ENCODE data around the gene MIAT.

The MIAT gene

GRCh38 chr22:26617271-26618199 is 39.9 kb upstream of the MIAT start, which contains the start of gene CRYBB1:
TSS of gene CRYBB1 (minus strand) at chr22:26618027. CDS start at chr22:26616319, 1,708 bp downstream.
- Histone ChIP-seq H3K9ac (ENCODE audit: low read length) (no peak within 1 kb of the TSS), H3K27me3 (ENCODE audit: control insufficient read depth, insufficient read depth, low read length) (peaks cover 18% of the 10 kb centered on the region), H3K4me1 (ENCODE audit: control insufficient read depth, low read depth, low read length) (peaks cover 49% of the 10 kb centered on the region), H3K9me3 (ENCODE audit: control insufficient read depth, low read depth, low read length) (no peaks in the 10 kb centered on the region), H3K4me3 (ENCODE audit: low read length) (no peak within 1 kb of the TSS), H3K27ac (ENCODE audit: low read length) (no peak within 1 kb of the TSS), H3K36me3 (ENCODE audit: control insufficient read depth, low read depth, low read length) (no peaks in the 10 kb centered on the region)

GRCh38 chr22:26618455-26618854 is 38.9 kb upstream of the MIAT start:
- Histone ChIP-seq H3K4me3 (ENCODE audit: low read length) (no peak overlapping the region), H3K36me3 (ENCODE audit: control insufficient read depth, low read depth, low read length) (no peaks in the 10 kb centered on the region), H3K27me3 (ENCODE audit: control insufficient read depth, insufficient read depth, low read length) (peaks cover 9% of the 10 kb centered on the region), H3K4me1 (ENCODE audit: control insufficient read depth, low read depth, low read length) (peaks cover 40% of the 10 kb centered on the region), H3K9ac (ENCODE audit: low read length) (no peak overlapping the region), H3K9me3 (ENCODE audit: control insufficient read depth, low read depth, low read length) (no peaks in the 10 kb centered on the region), H3K27ac (ENCODE audit: low read length) (no peak overlapping the region)

- no peak overlapping the region for H3K4me3 ChIP-seq (ENCODE audit: low read length)
- no peak overlapping the region for H3K9ac ChIP-seq (ENCODE audit: low read length)
- H3K4me1 ChIP-seq (ENCODE audit: control insufficient read depth, low read depth, low read length): peaks cover 33% of the 10 kb centered on the region
- no peak overlapping the region for H3K27ac ChIP-seq (ENCODE audit: low read length)
- no peaks in the 10 kb centered on the region for H3K36me3 ChIP-seq (ENCODE audit: control insufficient read depth, low read depth, low read length)
- no peaks in the 10 kb centered on the region for H3K9me3 ChIP-seq (ENCODE audit: control insufficient read depth, low read depth, low read length)
- H3K27me3 ChIP-seq (ENCODE audit: control insufficient read depth, insufficient read depth, low read length): peaks cover 7% of the 10 kb centered on the region
Measured at GRCh38 chr22:26619510-26619909, 37.9 kb upstream of the MIAT start.

- Histone ChIP-seq H3K27me3 (ENCODE audit: control insufficient read depth, insufficient read depth, low read length) (no peaks in the 10 kb centered on the region), H3K4me1 (ENCODE audit: control insufficient read depth, low read depth, low read length) (peaks cover 26% of the 10 kb centered on the region), H3K27ac (ENCODE audit: low read length) (no peak overlapping the region), H3K36me3 (ENCODE audit: control insufficient read depth, low read depth, low read length) (no peaks in the 10 kb centered on the region), H3K9me3 (ENCODE audit: control insufficient read depth, low read depth, low read length) (no peaks in the 10 kb centered on the region), H3K4me3 (ENCODE audit: low read length) (no peak overlapping the region), H3K9ac (ENCODE audit: low read length) (no peak overlapping the region)
Measured at GRCh38 chr22:26620197-26620596, 37.2 kb upstream of the MIAT start.

- Histone ChIP-seq H3K9me3 (ENCODE audit: control insufficient read depth, low read depth, low read length) (no peaks in the 10 kb centered on the region), H3K36me3 (ENCODE audit: control insufficient read depth, low read depth, low read length) (no peaks in the 10 kb centered on the region), H3K9ac (ENCODE audit: low read length) (no peak within 1 kb of the TSS), H3K4me3 (ENCODE audit: low read length) (no peak within 1 kb of the TSS), H3K27ac (ENCODE audit: low read length) (no peak within 1 kb of the TSS), H3K4me1 (ENCODE audit: control insufficient read depth, low read depth, low read length) (peaks cover 15% of the 10 kb centered on the region), H3K27me3 (ENCODE audit: control insufficient read depth, insufficient read depth, low read length) (no peaks in the 10 kb centered on the region)
Measured at GRCh38 chr22:26621663-26622062, 35.7 kb upstream of the MIAT start, which contains the start of gene CRYBA4. TSS of gene CRYBA4 (plus strand) at chr22:26621963. CDS start at chr22:26622597, 634 bp downstream.

- no peak overlapping the region for H3K9ac ChIP-seq (ENCODE audit: low read length)
- no peaks in the 10 kb centered on the region for H3K4me1 ChIP-seq (ENCODE audit: control insufficient read depth, low read depth, low read length)
- no peaks in the 10 kb centered on the region for H3K27me3 ChIP-seq (ENCODE audit: control insufficient read depth, insufficient read depth, low read length)
- no peaks in the 10 kb centered on the region for H3K36me3 ChIP-seq (ENCODE audit: control insufficient read depth, low read depth, low read length)
- no peak overlapping the region for H3K27ac ChIP-seq (ENCODE audit: low read length)
- H3K9me3 ChIP-seq (ENCODE audit: control insufficient read depth, low read depth, low read length): no peaks in the 10 kb centered on the region
- H3K4me3 ChIP-seq (ENCODE audit: low read length): no peak overlapping the region
Measured at GRCh38 chr22:26623984-26624383, 33.4 kb upstream of the MIAT start.

- no peaks in the 10 kb centered on the region for H3K36me3 ChIP-seq (ENCODE audit: control insufficient read depth, low read depth, low read length)
- H3K4me3 ChIP-seq (ENCODE audit: low read length): no peak overlapping the region
- no peak overlapping the region for H3K9ac ChIP-seq (ENCODE audit: low read length)
- no peaks in the 10 kb centered on the region for H3K27me3 ChIP-seq (ENCODE audit: control insufficient read depth, insufficient read depth, low read length)
- H3K4me1 ChIP-seq (ENCODE audit: control insufficient read depth, low read depth, low read length): no peaks in the 10 kb centered on the region
- no peak overlapping the region for H3K27ac ChIP-seq (ENCODE audit: low read length)
- no peaks in the 10 kb centered on the region for H3K9me3 ChIP-seq (ENCODE audit: control insufficient read depth, low read depth, low read length)
Measured at GRCh38 chr22:26624803-26625202, 32.6 kb upstream of the MIAT start.

GRCh38 chr22:26629988-26630761 is 27.2 kb upstream of the MIAT start:
- Histone ChIP-seq H3K4me3 (ENCODE audit: low read length) (no peak overlapping the region), H3K4me1 (ENCODE audit: control insufficient read depth, low read depth, low read length) (peaks cover 6% of the 10 kb centered on the region), H3K27me3 (ENCODE audit: control insufficient read depth, insufficient read depth, low read length) (no peaks in the 10 kb centered on the region)

GRCh38 chr22:26631282-26631681 is 26.1 kb upstream of the MIAT start:
- no peaks in the 10 kb centered on the region for H3K27me3 ChIP-seq (ENCODE audit: control insufficient read depth, insufficient read depth, low read length)
- no peak overlapping the region for H3K27ac ChIP-seq (ENCODE audit: low read length)
- peaks cover 6% of the 10 kb centered on the region for H3K4me1 ChIP-seq (ENCODE audit: control insufficient read depth, low read depth, low read length)
- H3K36me3 ChIP-seq (ENCODE audit: control insufficient read depth, low read depth, low read length): no peaks in the 10 kb centered on the region
- H3K9ac ChIP-seq (ENCODE audit: low read length): no peak overlapping the region
- H3K9me3 ChIP-seq (ENCODE audit: control insufficient read depth, low read depth, low read length): no peaks in the 10 kb centered on the region
- H3K4me3 ChIP-seq (ENCODE audit: low read length): no peak overlapping the region

More at GRCh38 chr22:26629988-26630761, 27.2 kb upstream of the MIAT start:
- H3K36me3 ChIP-seq (ENCODE audit: control insufficient read depth, low read depth, low read length): no peaks in the 10 kb centered on the region
- H3K27ac ChIP-seq (ENCODE audit: low read length): no peak overlapping the region
- no peaks in the 10 kb centered on the region for H3K9me3 ChIP-seq (ENCODE audit: control insufficient read depth, low read depth, low read length)
- H3K9ac ChIP-seq (ENCODE audit: low read length): no peak overlapping the region

GRCh38 chr22:26632422-26633155 is 24.8 kb upstream of the MIAT start:
- no peaks in the 10 kb centered on the region for H3K27me3 ChIP-seq (ENCODE audit: control insufficient read depth, insufficient read depth, low read length)
- no peak overlapping the region for H3K4me3 ChIP-seq (ENCODE audit: low read length)
- peaks cover 6% of the 10 kb centered on the region for H3K4me1 ChIP-seq (ENCODE audit: control insufficient read depth, low read depth, low read length)
- no peak overlapping the region for H3K9ac ChIP-seq (ENCODE audit: low read length)
- no peaks in the 10 kb centered on the region for H3K36me3 ChIP-seq (ENCODE audit: control insufficient read depth, low read depth, low read length)
- no peak overlapping the region for H3K27ac ChIP-seq (ENCODE audit: low read length)
- H3K9me3 ChIP-seq (ENCODE audit: control insufficient read depth, low read depth, low read length): no peaks in the 10 kb centered on the region

GRCh38 chr22:26634189-26634588 is 23.2 kb upstream of the MIAT start:
- Histone ChIP-seq H3K27ac (ENCODE audit: low read length) (no peak overlapping the region), H3K9me3 (ENCODE audit: control insufficient read depth, low read depth, low read length) (no peaks in the 10 kb centered on the region), H3K9ac (ENCODE audit: low read length) (no peak overlapping the region), H3K4me3 (ENCODE audit: low read length) (no peak overlapping the region), H3K27me3 (ENCODE audit: control insufficient read depth, insufficient read depth, low read length) (no peaks in the 10 kb centered on the region), H3K36me3 (ENCODE audit: control insufficient read depth, low read depth, low read length) (no peaks in the 10 kb centered on the region), H3K4me1 (ENCODE audit: control insufficient read depth, low read depth, low read length) (peaks cover 6% of the 10 kb centered on the region)

Data from iPS-18a (cell line).